Measurements from ENCODE around the gene MAML2. TPM values are rescaled to one million over a fixed set of nuclear protein-coding genes. Genes with fewer than 3 reads are reported as not detected.

The MAML2 gene
- total RNA-seq, 1 experiment from 2014 or later = 2.7 TPM

DNA sequence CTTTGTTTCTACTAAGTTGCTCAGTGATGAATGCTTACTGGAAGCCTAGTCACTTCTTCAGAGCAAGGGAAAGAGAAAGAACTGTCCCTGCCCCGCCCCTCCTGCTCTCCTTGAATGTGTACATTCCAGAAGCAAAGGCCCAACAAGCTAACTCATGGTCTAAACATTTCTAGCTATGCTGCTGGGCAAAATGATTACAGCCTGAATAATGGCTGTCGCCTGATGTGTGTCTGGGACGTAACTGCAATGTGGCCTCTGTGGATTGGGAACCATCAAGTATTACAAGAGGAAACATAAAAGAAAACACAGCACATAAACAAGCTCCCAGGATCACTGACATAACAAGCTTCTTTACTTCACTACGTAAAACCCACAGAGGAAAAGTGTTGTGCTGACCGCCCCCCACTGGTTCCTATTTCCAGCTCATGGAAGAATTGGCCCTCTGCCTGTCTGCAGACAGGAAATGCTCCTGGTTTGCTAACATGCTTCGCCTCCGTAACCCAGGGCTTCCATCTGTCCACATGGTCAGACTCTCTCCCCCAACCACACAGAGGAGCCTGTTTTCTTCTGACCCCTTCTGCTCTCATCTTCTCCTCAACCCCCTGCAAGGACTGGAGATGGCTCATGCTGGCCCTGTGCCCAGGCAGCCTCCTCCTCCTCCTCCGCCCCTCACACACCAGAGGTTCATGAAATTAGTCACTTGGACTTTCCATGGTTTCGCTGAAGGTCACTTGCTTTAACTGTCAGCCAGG lies 187.2 kb downstream of the MAML2 start:
- peaks cover 17 to 38% of the 10 kb centered on the region in 2 experiments for H3K4me1 Mint-ChIP-seq

More for the DNA sequence above, 187.2 kb downstream of the MAML2 start:
- Histone ChIP-seq H2AK5ac (ENCODE audit: insufficient read length, low read length) (no peak overlapping the region), H4K91ac (ENCODE audit: insufficient read length, low read depth, low read length) (no peak overlapping the region), H3K79me2 (ENCODE audit: insufficient read depth, low read length) (no peaks in the 10 kb centered on the region), H4K20me1 (ENCODE audit: control insufficient read depth, insufficient read depth, insufficient read length) (no peaks in the 10 kb centered on the region), H3K4me2 (ENCODE audit: insufficient read depth, insufficient read length, low read length) (no peak overlapping the region), H3K9me3 (ENCODE audit: control insufficient read depth, low read depth, low read length) (no peaks in the 10 kb centered on the region), H4K5ac (ENCODE audit: insufficient read length, low read depth, low read length) (no peak overlapping the region), H4K8ac (replicated peaks; ENCODE audit: insufficient read length, low read depth, low read length) (no peak overlapping the region), H2BK120ac (ENCODE audit: low read depth, low read length, poor library complexity, severe bottlenecking) (no peak overlapping the region), H3K23ac (ENCODE audit: insufficient read length, low read depth, low read length) (no peak overlapping the region), H3K14ac (ENCODE audit: insufficient read depth, low read length) (no peak overlapping the region), H3T11ph (ENCODE audit: low read length) (no peak overlapping the region), H2AFZ (ENCODE audit: low read length) (no peak overlapping the region), H2BK15ac (ENCODE audit: low read depth, low read length) (no peak overlapping the region), H3K18ac (ENCODE audit: insufficient read length, low read depth, low read length) (no peak overlapping the region), H3K27me3 (ENCODE audit: insufficient read depth, low read length) (no peaks in the 10 kb centered on the region), H3K27ac (ENCODE audit: insufficient read length, low read depth, low read length) (no peak overlapping the region), H3K4me1 (ENCODE audit: insufficient read depth, low read length) (peaks cover 10% of the 10 kb centered on the region; the same call in 1 of the 2 replicates), H3K23me2 (ENCODE audit: insufficient read length, low read depth, low read length, poor library complexity, severe bottlenecking) (no peaks in the 10 kb centered on the region), H2BK5ac (ENCODE audit: insufficient read length, low read length) (no peak overlapping the region), H3K4ac (ENCODE audit: low read depth, low read length) (no peak overlapping the region), H3K9ac (ENCODE audit: extremely low read depth, insufficient read length, low read length) (no peak overlapping the region), H2BK12ac (ENCODE audit: insufficient read length, low read depth, low read length) (no peak overlapping the region), H3K56ac (ENCODE audit: insufficient read length, low read depth, low read length) (no peak overlapping the region), H3K79me1 (ENCODE audit: insufficient read depth, low read depth, low read length, poor library complexity, severe bottlenecking) (no peaks in the 10 kb centered on the region), H2BK20ac (ENCODE audit: low read depth, low read length, poor library complexity, severe bottlenecking) (no peak overlapping the region)
- no peaks in the 10 kb centered on the region for H3K36me3 Mint-ChIP-seq (ENCODE audit: insufficient read depth in 1 of 3, low read depth in 3 of 3)
- peak overlapping the region in 2 of 3 experiments; percentile 55 to 87; a peak in 5 of 7 replicates for H3K27ac Mint-ChIP-seq
- TF ChIP-seq, protein P1, sequence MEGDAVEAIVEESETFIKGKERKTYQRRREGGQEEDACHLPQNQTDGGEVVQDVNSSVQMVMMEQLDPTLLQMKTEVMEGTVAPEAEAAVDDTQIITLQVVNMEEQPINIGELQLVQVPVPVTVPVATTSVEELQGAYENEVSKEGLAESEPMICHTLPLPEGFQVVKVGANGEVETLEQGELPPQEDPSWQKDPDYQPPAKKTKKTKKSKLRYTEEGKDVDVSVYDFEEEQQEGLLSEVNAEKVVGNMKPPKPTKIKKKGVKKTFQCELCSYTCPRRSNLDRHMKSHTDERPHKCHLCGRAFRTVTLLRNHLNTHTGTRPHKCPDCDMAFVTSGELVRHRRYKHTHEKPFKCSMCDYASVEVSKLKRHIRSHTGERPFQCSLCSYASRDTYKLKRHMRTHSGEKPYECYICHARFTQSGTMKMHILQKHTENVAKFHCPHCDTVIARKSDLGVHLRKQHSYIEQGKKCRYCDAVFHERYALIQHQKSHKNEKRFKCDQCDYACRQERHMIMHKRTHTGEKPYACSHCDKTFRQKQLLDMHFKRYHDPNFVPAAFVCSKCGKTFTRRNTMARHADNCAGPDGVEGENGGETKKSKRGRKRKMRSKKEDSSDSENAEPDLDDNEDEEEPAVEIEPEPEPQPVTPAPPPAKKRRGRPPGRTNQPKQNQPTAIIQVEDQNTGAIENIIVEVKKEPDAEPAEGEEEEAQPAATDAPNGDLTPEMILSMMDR (conservative IDR thresholded peaks at IDR 0.05) = 0 out of 3 replicates have a peak, but pooled peaks have one; percentile 25
- H3K27me3 Mint-ChIP-seq (ENCODE audit: low read depth) = no peaks in the 10 kb centered on the region
- peak; percentile 51 for DNase-seq
- H3K4me3 Mint-ChIP-seq = no peak overlapping the region
- no CpG with 5 or more reads among the region's 9 CpGs for WGBS (ENCODE audit: extremely low coverage, insufficient read length, low lambda C conversion rate)
- H3K9me3 Mint-ChIP-seq = no peaks in the 10 kb centered on the region
